Measurements from ENCODE around the gene ACTR10.

GRCh38 chr14:58177125-58177524 is 22.8 kb upstream of the ACTR10 start:
- TF ChIP-seq POLR2A (IDR thresholded peaks at IDR 0.05) = no peak
- TF ChIP-seq CTCF (IDR thresholded peaks at IDR 0.05) = no peak
